ELR (cell line): ENCODE data around the gene SLC52A1.

Experiments used
- DNase-seq: peaks from one replicate; pipeline ENCODE4 v3.0.0-alpha.2; 2015; ENCODE audit warnings: low read depth

Gene SLC52A1

GRCh38 chr17:4987767-4988567 is 47.3 kb downstream of the SLC52A1 start:
- peak; percentile 35 for DNase-seq

DNA sequence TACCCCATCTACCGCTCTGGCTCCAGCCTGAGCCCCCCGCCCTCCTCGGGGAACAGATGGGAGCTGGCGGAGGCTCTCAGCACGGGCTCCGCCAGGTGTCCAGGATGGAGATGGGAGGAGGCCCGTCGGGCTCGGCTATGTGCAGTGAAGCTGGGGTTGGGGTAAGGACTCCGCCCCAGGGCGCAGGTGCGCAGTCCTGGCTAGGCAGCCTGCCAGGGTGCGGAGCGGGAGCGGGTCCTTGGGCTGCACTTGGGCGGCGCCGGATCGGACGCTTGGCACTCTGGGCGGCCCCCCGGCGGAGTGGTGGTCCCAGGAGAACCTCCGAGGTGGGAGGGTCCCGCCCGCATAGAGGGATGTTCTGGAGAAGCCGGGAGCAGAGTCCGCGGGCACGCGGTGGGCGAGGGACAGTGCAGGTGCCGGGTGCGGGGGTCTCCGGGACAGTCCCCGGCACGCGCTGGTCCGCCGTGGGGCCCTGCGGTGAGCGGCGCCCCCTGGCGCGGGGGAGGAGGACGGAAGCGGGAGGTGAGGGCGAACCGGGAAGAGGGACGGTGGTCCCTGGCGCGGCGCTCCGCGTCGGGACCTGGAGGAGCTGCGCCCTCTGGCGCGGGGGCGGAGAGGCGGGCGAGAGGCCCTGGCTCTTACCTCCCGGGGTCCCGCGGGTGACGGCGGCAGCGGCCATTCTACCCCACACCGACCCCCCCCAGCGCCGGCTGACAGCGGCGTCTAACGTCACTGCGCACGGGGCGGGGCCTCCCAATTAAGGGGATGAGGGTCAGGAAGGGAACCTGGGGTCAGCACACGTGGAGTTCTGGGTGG is 48.1 kb downstream of the SLC52A1 start, which contains the start of gene CAMTA2:
Gene CAMTA2 (minus strand): TSS at position 725 of the 816 bp plus-strand sequence. CDS start 1,453 bp downstream, outside the sequence.
- DNase-seq: peak; percentile 79

- peak; percentile 48 for DNase-seq
Observed at GRCh38 chr17:4986403-4986802, 48.8 kb downstream of the SLC52A1 start.
